Colonic mucosa (tissue), 4 donors: Measurements from ENCODE around the gene ETNK1. TPM values are rescaled to one million over a fixed set of nuclear protein-coding genes. Genes with fewer than 3 reads are reported as not detected.

Source experiments
- DNase-seq: peaks from one replicate; pipeline ENCODE4 v3.0.0-alpha.2; 2020
- H3K27ac ChIP-seq: fragments of 200-600 bp; one replicate; pipeline ENCODE4 v1.8.0; 2021
- H3K27me3 ChIP-seq: fragments of 200-600 bp; one replicate; pipeline ENCODE4 v1.8.0; 2021
- H3K36me3 ChIP-seq: fragments of 200-600 bp; one replicate; pipeline ENCODE4 v1.8.0; 2021
- H3K4me1 ChIP-seq: fragments of 200-600 bp; one replicate; pipeline ENCODE4 v1.8.0; 2021; ENCODE audit warnings: mild to moderate bottlenecking
- H3K4me3 ChIP-seq: fragments of 200-600 bp; one replicate; pipeline ENCODE4 v1.8.0; 2021
- H3K9ac ChIP-seq, 2 donors: one replicate each; pipeline ENCODE4 v1.7.0; 2013; ENCODE audit warnings: control low read depth in 2 of 2, low read depth in 2 of 2, low read length in 2 of 2
- H3K9me3 ChIP-seq: fragments of 200-600 bp; one replicate; pipeline ENCODE4 v1.8.0; 2021
- intact Hi-C: fragments of 100-400 bp; cut with DNase I; formaldehyde crosslinking; loops from one replicate; pipeline ENCODE4 v1.14.1; 2022
- total RNA-seq, 2 donors: library from RNA; stranded (reverse); fragmentation: NEBNext Ultra II Directional in 1 of 2; extraction: Animal tissue kit (Norgen Biotek cat#: 25700) in 1 of 2; gene quantifications; one replicate each; pipeline ENCODE4 v1.2.1, GENCODE V29; 2021
- TF ChIP-seq, protein P1 (sequence below): fragments of 200-600 bp; IDR thresholded peaks from one replicate; pipeline ENCODE4 v1.8.0; 2022; ENCODE audit warnings: antibody characterized with exemption, mild to moderate bottlenecking
- donor health status: healthy.
- donor health status: DM: no; HTN: no; CAD: no.
- donor health status: DM: no; HTN: no; CAD: no.

The ETNK1 gene
- total RNA-seq, 2 donors from 2014 or later: 82.4 to 115 TPM

DNA sequence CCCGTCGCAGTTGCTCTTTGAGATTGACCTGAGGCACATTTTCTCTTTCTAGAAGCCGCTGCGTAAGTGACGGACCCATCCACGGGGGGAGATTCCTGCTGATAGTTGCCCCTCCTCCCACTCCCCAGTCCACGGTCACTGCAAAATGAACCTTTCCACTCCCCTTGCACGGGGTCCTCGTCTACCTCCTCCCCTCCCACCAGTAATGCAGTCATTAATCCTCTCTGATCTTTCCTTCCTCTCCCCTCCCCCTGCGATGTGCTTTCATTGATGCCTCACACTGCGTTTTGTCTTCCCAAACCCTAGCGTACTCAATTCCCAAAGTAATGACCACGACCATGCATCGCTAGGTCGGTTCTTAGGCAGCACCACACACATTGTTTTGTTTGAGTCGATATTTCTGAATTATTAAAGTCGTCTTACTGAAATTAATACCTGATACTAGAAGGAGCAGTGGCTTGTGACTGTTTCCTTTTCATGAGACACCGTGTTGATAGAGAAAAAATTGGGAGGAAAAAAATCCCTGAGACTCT is 857 bp downstream of the ETNK1 start:
- H3K9me3 ChIP-seq: no peaks in the 10 kb centered on the region
- peak overlapping the region; percentile 66 for H3K4me3 ChIP-seq
- no peaks in the 10 kb centered on the region for H3K4me1 ChIP-seq
- no peak for DNase-seq
- peak overlapping the region; percentile 98 for H3K27ac ChIP-seq
- peak overlapping the region; percentile 100 for H3K9ac ChIP-seq
- TF ChIP-seq, protein P1, sequence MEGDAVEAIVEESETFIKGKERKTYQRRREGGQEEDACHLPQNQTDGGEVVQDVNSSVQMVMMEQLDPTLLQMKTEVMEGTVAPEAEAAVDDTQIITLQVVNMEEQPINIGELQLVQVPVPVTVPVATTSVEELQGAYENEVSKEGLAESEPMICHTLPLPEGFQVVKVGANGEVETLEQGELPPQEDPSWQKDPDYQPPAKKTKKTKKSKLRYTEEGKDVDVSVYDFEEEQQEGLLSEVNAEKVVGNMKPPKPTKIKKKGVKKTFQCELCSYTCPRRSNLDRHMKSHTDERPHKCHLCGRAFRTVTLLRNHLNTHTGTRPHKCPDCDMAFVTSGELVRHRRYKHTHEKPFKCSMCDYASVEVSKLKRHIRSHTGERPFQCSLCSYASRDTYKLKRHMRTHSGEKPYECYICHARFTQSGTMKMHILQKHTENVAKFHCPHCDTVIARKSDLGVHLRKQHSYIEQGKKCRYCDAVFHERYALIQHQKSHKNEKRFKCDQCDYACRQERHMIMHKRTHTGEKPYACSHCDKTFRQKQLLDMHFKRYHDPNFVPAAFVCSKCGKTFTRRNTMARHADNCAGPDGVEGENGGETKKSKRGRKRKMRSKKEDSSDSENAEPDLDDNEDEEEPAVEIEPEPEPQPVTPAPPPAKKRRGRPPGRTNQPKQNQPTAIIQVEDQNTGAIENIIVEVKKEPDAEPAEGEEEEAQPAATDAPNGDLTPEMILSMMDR: no peak
- intact Hi-C loops: loop anchor here (2.0 kb wide), 1 partner anchor 83 kb away; no protein-coding TSS in a partner anchor
- no peaks in the 10 kb centered on the region for H3K27me3 ChIP-seq
- no peaks in the 10 kb centered on the region for H3K36me3 ChIP-seq

DNA sequence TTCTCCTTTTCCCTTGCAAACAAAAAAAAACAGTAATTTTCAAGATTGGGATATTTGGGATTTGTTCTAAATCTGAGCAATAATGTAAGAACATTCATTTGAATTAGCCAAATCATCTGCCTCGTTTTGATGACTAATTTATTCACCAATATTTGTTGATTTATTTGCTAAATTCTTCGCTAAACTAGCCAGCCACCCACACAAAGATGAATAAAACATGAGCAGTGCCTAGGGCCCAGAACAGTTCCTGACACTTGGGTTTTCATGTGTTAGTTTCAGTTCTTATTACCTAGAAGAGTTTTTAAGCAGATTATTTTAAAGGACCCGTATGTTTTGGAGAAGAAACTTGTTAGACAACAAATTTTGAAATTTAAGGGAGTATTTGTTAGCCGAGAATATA is 1.4 kb downstream of the ETNK1 start:
- H3K9me3 ChIP-seq: no peaks in the 10 kb centered on the region
- H3K27ac ChIP-seq: peak overlapping the region; percentile 98
- H3K9ac ChIP-seq: peak overlapping the region in 1 of 2 donors; percentile 100
- peak overlapping the region; percentile 66 for H3K4me3 ChIP-seq
- intact Hi-C loops: no loop called here
- DNase-seq: no peak
- no peaks in the 10 kb centered on the region for H3K27me3 ChIP-seq
- no peaks in the 10 kb centered on the region for H3K36me3 ChIP-seq
- TF ChIP-seq, protein P1: no peak
- H3K4me1 ChIP-seq: no peaks in the 10 kb centered on the region

DNA sequence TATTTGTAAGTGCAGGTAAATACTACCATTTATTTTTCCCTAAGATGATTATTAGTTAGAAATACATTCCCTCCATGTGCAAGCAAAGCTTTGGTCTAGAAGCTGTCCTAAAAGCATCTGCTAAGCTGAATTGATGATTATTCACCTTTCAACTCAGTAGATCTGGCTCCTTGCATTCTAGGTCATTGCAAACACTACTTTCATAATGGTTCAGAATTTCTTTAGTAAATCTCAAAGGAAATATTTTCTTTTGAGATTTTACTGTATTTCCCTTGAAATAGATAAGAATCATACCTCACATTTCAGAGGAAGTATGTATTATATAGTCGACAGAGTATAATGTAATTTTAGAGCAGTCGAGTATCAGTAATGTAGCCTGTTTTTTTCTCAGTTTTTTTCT is 2.4 kb downstream of the ETNK1 start:
- no peak for DNase-seq

DNA sequence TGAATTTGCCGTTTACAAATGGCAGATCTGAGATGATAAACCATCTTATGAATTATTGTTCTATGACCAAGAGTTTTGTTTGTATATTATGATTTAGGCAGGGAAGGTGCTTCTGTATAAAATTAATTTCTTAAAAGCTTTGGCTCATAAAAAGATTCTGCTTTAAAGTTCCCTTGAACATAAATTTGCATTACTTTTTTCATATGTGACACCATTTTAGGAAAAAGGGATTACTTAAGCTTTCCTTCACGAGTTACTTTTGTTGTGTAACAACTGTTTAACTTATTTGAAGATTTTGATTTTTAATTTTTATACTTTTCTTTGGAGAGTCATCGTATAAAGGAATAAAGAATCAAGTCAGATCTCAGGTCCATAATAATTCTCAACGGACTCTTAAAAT is 3.3 kb downstream of the ETNK1 start:
- intact Hi-C loops: no loop called here
- TF ChIP-seq, protein P1: no peak
- Histone ChIP-seq H3K4me1 (no peaks in the 10 kb centered on the region), H3K9me3 (no peaks in the 10 kb centered on the region), H3K36me3 (no peaks in the 10 kb centered on the region), H3K27me3 (no peaks in the 10 kb centered on the region), H3K9ac (no peak overlapping the region), H3K27ac (no peak overlapping the region), H3K4me3 (no peak overlapping the region)
- no peak for DNase-seq

More for the DNA sequence above, 2.4 kb downstream of the ETNK1 start:
- no peaks in the 10 kb centered on the region for H3K9me3 ChIP-seq
- H3K36me3 ChIP-seq: no peaks in the 10 kb centered on the region
- TF ChIP-seq, protein P1: no peak
- intact Hi-C loops: no loop called here
- no peaks in the 10 kb centered on the region for H3K27me3 ChIP-seq
- peak overlapping the region; percentile 27 to 71 for H3K9ac ChIP-seq
- H3K4me3 ChIP-seq: peak overlapping the region; percentile 66
- peak overlapping the region; percentile 20 for H3K27ac ChIP-seq
- H3K4me1 ChIP-seq: no peaks in the 10 kb centered on the region

DNA sequence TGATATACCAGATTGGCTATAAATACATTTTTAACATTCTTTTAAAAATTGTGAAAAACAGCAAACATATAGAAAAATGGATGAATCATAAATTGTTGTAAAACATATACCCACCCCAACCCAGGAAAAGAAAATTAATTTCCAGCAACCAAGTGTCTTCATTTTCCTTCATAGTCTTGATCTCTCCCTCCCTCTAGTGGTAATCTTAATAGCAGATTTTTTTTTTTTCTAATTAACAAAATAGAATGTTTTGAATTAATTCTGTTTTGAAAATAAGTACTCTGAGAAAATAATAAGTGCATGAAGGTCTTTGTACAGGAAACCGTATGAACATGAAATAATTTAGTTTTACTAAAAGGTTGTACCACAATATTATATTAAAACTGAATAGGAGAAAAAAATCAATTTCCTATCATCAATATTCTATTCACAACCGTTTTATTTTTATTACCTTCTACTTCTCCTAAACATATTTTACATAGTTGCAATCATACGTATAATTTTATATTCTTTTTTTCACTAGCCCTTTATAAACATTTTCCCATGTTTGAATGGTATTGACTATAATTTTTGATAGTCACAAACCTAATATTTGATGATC is 7.0 kb downstream of the ETNK1 start:
- DNase-seq: no peak
- no peaks in the 10 kb centered on the region for H3K9me3 ChIP-seq
- intact Hi-C loops: loop anchor here (5.0 kb wide), 1 partner anchor 100 kb away; no protein-coding TSS in a partner anchor
- no peak overlapping the region for H3K4me3 ChIP-seq
- no peaks in the 10 kb centered on the region for H3K36me3 ChIP-seq
- no peak overlapping the region for H3K27ac ChIP-seq
- no peak overlapping the region for H3K9ac ChIP-seq
- H3K4me1 ChIP-seq: no peaks in the 10 kb centered on the region
- TF ChIP-seq, protein P1: peak; percentile 62
- no peaks in the 10 kb centered on the region for H3K27me3 ChIP-seq
